ENCODE data around the gene DNAJA1.
"Not testable (repeated sequence)": the region's sequence is repeated elsewhere in the genome, so short reads cannot be mapped to it uniquely, and the experiment has no call there.

DNAJA1 gene

DNA sequence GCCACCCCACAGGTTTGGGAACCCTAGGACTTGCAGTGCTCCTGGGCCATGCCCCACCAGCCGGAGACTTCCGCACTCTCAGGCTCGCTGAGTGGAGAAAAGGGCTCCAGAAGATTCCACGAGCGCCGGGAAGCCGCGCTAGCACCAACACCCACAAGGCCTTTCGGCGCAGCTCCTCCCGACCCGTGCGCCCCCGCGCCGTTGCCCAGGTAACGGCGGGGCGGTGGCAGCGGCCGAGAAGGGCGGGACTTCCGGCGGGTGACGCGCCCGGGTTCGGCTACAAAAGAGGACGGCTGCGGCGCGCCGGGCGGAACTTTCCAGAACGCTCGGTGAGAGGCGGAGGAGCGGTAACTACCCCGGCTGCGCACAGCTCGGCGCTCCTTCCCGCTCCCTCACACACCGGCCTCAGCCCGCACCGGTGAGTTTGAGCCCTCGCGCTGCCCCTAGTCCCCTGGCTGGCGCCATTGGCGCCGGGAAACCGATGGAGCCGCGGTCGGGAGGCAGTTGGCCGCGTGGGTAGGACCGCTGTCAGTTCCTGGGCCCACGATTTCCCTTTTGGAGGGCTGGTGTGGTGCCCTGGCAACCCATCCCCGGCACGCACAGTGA, at the start of gene DNAJA1:
Gene DNAJA1 (plus strand): TSS at position 308 of the 606 bp plus-strand sequence. CDS start 1,212 bp downstream, outside the sequence.
- DNase-seq (ENCODE audit: insufficient read length, low spot score) (peak; percentile 60), FAIRE-seq (no peak)
- TF ChIP-seq, protein P1, sequence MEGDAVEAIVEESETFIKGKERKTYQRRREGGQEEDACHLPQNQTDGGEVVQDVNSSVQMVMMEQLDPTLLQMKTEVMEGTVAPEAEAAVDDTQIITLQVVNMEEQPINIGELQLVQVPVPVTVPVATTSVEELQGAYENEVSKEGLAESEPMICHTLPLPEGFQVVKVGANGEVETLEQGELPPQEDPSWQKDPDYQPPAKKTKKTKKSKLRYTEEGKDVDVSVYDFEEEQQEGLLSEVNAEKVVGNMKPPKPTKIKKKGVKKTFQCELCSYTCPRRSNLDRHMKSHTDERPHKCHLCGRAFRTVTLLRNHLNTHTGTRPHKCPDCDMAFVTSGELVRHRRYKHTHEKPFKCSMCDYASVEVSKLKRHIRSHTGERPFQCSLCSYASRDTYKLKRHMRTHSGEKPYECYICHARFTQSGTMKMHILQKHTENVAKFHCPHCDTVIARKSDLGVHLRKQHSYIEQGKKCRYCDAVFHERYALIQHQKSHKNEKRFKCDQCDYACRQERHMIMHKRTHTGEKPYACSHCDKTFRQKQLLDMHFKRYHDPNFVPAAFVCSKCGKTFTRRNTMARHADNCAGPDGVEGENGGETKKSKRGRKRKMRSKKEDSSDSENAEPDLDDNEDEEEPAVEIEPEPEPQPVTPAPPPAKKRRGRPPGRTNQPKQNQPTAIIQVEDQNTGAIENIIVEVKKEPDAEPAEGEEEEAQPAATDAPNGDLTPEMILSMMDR (IDR thresholded peaks at IDR 0.05; ENCODE audit: insufficient read depth, missing control alignments): no peak

DNA sequence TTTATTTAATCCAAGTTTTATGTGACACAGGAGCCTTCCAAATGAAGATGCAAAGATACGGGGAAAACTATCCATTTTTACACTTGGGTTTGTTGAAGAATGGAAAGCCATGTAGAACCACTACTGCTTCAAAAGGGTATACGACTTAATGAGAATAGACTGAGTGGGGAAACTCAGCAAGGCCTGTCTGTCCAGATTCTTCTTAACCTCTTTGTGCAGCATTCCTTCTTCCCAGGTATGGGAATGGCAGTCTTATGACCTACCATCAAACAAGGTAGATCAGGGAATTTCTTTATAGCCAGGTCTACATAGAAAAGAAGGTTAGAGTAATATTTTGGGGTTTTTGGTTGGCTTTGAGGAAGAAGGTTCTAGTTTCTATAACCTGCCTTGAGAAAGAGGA, 47.0 kb upstream of the DNAJA1 start:
- FAIRE-seq: no peak
- TF ChIP-seq, protein P1 (IDR thresholded peaks at IDR 0.05; ENCODE audit: insufficient read depth, missing control alignments): no peak
- no peak for DNase-seq (ENCODE audit: insufficient read length, low spot score)

DNA sequence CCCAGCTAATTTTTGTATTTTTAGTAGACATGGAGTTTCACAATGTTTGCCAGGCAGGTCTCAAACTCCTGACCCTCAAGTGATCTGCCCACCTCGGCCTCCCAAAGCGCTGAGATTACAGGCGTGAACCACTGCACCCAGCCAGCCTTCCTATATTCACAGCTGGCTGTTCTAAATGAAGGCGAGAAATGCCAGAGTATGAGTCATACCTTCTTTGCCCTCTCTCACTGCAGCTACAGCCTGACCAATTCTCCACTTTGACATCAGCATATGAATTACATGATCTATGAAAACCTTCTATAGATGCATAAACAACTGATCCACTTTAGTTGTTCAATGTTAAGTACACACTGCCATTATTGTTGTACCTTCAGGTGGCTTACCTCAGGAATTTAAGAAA, 38.1 kb upstream of the DNAJA1 start:
- FAIRE-seq: no peak
- TF ChIP-seq, protein P1 (IDR thresholded peaks at IDR 0.05; ENCODE audit: insufficient read depth, missing control alignments): no peak
- no peak for DNase-seq (ENCODE audit: insufficient read length, low spot score)

DNA sequence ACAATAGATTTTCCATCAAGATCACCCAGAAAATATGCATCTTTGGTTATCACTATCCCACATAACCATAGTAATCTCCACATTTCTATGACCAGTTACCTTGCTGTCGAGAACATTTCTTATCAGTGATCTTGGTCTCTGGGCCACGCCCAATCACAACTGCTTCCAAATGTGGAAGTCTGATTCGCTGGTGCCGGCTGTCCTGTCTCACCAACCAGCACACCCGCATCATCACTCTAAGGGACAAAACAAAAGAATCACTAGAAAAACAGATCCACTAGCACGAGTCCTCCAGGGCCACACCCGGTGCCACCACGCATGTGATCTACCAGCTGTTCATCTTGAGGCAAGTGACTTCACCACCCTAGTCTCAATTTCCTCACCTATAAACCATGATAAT, 35.4 kb upstream of the DNAJA1 start:
- DNase-seq (ENCODE audit: insufficient read length, low spot score) (no peak), FAIRE-seq (no peak)
- TF ChIP-seq, protein P1 (IDR thresholded peaks at IDR 0.05; ENCODE audit: insufficient read depth, missing control alignments): no peak

DNA sequence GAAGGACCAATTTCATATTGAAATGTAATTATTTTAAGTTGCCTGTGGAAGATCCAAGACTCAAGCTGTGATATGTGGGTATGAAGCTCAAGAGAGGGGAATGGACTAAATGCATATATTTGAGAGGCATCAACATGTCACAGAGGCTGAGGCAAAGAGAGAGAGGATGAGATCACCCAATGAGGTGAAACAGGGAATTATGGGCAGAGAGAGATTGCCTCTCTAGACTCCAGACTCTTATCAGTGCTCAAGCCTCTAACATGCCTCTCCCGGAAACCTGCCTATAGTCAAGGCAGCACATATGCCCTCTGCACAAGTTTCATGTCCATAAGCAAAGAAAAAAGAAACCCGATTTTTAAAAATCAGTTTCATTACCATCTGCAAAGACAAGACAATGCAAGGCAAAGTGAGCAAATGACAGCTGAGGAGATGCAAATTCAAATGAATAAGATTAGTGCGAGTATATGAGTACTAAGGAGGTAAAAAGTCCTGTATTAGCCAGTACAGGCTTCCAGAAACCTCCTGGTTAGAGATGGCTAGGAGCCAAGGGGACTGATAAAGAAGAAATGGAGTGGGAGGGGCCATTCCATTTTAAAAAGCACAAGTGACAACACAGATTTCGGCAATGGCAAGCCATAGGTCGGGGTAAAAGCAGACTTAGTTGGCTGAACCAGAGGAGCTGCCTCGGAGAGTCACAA, 33.0 kb upstream of the DNAJA1 start:
- no peak for DNase-seq (ENCODE audit: insufficient read length, low spot score)
- TF ChIP-seq, protein P1 (IDR thresholded peaks at IDR 0.05; ENCODE audit: insufficient read depth, missing control alignments): no peak
- no peak for FAIRE-seq

DNA sequence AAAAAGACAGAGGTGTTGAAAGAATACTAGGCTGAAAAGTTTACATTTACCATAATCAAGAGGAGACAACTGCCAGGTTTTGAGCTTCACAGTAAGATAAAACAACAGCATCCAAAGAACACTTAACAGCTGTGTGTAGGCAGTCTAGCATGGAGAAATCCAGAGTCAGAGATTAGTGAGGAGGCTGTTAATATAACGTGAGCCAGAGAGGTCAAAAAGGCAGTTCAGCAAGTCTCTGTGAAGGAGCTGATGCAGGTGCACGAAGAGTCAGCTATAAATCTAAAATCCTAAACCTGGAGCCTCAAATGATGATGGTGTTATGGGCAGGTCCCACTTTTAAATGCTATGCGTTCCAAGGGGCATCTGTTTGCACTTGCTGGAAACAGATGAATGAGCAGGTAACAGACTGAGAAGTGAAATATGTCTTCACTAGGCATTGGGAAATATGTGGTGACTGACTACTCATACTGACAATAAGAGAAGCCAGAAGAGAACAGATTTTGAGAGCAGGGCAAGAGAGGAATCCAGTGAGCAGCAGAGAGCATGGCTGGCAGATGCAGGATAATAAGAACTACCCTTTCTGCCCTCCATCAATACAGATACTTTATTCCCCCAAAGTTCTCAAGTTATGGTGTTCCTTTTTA, 32.4 kb upstream of the DNAJA1 start:
- TF ChIP-seq, protein P1 (IDR thresholded peaks at IDR 0.05; ENCODE audit: insufficient read depth, missing control alignments): no peak
- FAIRE-seq (no peak), DNase-seq (ENCODE audit: insufficient read length, low spot score) (no peak)

DNA sequence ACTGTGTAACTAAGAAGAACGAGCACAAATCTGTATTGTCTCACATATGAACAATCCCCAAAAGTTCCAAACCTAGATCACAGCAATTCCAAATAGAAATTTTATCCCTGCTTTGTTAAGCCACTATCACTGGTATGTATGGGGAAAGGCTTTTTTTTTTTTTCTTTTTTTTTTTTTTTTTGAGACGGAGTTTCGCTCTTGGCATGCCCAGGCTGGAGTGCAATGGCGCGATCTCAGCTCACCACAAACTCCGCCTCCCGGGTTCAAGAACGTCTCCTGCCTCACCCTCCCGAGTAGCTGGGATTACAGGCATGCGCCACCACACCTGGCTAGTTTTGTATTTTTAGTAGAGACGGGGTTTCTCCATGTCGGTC, 24.4 kb upstream of the DNAJA1 start:
- FAIRE-seq; DNase-seq (ENCODE audit: insufficient read length, low spot score): not testable (repeated sequence)

DNA sequence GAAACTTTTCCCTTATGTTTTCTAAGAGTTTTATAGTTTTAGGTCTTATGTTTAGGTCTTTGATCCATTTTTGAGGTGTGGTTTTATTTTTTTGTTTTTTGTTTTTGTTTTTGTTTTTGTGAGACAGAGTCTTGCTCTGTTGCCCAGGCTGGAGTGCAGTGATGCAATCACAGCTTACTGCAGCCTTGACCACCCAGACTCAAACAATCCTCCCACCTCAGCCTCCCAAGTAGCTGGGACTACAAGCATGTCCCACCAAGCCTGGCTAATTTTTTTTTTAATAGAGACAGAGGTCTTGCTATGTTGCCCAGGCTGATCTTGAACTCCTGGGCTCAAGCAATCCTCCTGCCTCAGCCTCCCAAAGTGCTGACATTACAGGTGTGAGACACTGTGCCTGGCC, 19.7 kb upstream of the DNAJA1 start:
- not testable (repeated sequence) for DNase-seq (ENCODE audit: insufficient read length, low spot score); FAIRE-seq

Data from D721Med (cell line).